Esophagus squamous epithelium (tissue), 5 donors: ENCODE results near the gene ABHD4. TPM values are rescaled to one million over a fixed set of nuclear protein-coding genes. Genes with fewer than 3 reads are reported as not detected.

ENCODE experiments used
- DNase-seq: peaks from one replicate; lab custom pipeline; 2025; lab: John Stamatoyannopoulos, UW
- H3K27ac ChIP-seq, 4 donors: fragments of 200-600 bp; sonication (generic); one replicate each; pipeline ENCODE4 v1.5.1; 2016 to 2019; ENCODE audit warnings: mild to moderate bottlenecking in 1 of 4
- H3K27me3 ChIP-seq, 4 donors: fragments of 200-600 bp; sonication (generic); 1 replicate in 3 of 4; 2 replicates in 1 of 4; pipeline versions ENCODE4 v1.5.1 to v1.6.0; 2017 to 2021; ENCODE audit warnings: antibody characterized with exemption in 1 of 4
- H3K36me3 ChIP-seq, 3 donors: fragments of 200-600 bp; sonication (generic); one replicate each; pipeline ENCODE4 v1.5.1; 2016 to 2019
- H3K4me1 ChIP-seq, 3 donors: fragments of 200-600 bp; sonication (generic); one replicate each; pipeline ENCODE4 v1.5.1; 2017 to 2019
- H3K4me3 ChIP-seq, 4 donors: fragments of 200-600 bp; sonication (generic); 1 replicate in 3 of 4; 2 replicates in 1 of 4; pipeline ENCODE4 v1.5.1; 2016 to 2019; ENCODE audit warnings: mild to moderate bottlenecking in 2 of 4, moderate library complexity in 1 of 4
- H3K9me3 ChIP-seq, 3 donors: fragments of 200-600 bp; sonication (generic); one replicate each; pipeline ENCODE4 v1.5.1; 2016 to 2019
- POLR2A ChIP-seq, 4 donors: fragments of 450-650 bp; IDR thresholded peaks; one replicate each; pipeline ENCODE4 v1.6.1; 2017; ENCODE audit warnings: antibody characterized with exemption in 4 of 4, mild to moderate bottlenecking in 4 of 4, moderate library complexity in 3 of 4
- WGBS, 2 donors: methylation state at CpG; one replicate each; pipeline ENCODE4 v1.1.5; 2018; 5-methylcytosine and 5-hydroxymethylcytosine counted together
- intact Hi-C: fragments of 100-400 bp; cut with DNase I; formaldehyde crosslinking; loops from one replicate; pipeline ENCODE4 v1.15.0; 2022
- total RNA-seq, 4 donors: library from RNA; depleted of rRNA; stranded (reverse); fragments of >200 nt; gene quantifications; one replicate each; pipeline ENCODE4 v1.1.0, GENCODE V29; 2016
- TF ChIP-seq, protein P1 (sequence below), 6 experiments: fragments of 450-650 bp in 4 of 6; fragments of 200-600 bp in 2 of 6; sonication (generic) in 2 of 6; IDR thresholded peaks; one replicate each; pipeline ENCODE4 v1.5.1; 2016 to 2019; ENCODE audit warnings: antibody characterized with exemption in 6 of 6, mild to moderate bottlenecking in 4 of 6, moderate library complexity in 4 of 6
- donor health status: DM: yes; HTN: yes; CAD: no.

Gene ABHD4
- total RNA-seq, 4 donors from 2014 or later = 22.9 to 45.4 (median 30.1) TPM

GRCh38 chr14:22651586-22651985 is 53.5 kb downstream of the ABHD4 start:
- Histone ChIP-seq H3K36me3 (no peaks in the 10 kb centered on the region), H3K27me3 (no peaks in the 10 kb centered on the region), H3K4me3 (no peak overlapping the region), H3K4me1 (peaks cover 0 to 15% (median 8%) of the 10 kb centered on the region in 3 donors), H3K9me3 (no peaks in the 10 kb centered on the region), H3K27ac (no peak overlapping the region)
- no peak for TF ChIP-seq POLR2A (IDR thresholded peaks at IDR 0.05)
- TF ChIP-seq, protein P1, sequence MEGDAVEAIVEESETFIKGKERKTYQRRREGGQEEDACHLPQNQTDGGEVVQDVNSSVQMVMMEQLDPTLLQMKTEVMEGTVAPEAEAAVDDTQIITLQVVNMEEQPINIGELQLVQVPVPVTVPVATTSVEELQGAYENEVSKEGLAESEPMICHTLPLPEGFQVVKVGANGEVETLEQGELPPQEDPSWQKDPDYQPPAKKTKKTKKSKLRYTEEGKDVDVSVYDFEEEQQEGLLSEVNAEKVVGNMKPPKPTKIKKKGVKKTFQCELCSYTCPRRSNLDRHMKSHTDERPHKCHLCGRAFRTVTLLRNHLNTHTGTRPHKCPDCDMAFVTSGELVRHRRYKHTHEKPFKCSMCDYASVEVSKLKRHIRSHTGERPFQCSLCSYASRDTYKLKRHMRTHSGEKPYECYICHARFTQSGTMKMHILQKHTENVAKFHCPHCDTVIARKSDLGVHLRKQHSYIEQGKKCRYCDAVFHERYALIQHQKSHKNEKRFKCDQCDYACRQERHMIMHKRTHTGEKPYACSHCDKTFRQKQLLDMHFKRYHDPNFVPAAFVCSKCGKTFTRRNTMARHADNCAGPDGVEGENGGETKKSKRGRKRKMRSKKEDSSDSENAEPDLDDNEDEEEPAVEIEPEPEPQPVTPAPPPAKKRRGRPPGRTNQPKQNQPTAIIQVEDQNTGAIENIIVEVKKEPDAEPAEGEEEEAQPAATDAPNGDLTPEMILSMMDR (IDR thresholded peaks at IDR 0.05) = no peak
- 64 to 80% methylated on average over 2 of the region's 2 CpGs for WGBS, 2 donors
- intact Hi-C loops = loop anchor here (10.0 kb wide), 2 partner anchors 97 to 203 kb away; no protein-coding TSS in a partner anchor
- no peak for DNase-seq

DNA sequence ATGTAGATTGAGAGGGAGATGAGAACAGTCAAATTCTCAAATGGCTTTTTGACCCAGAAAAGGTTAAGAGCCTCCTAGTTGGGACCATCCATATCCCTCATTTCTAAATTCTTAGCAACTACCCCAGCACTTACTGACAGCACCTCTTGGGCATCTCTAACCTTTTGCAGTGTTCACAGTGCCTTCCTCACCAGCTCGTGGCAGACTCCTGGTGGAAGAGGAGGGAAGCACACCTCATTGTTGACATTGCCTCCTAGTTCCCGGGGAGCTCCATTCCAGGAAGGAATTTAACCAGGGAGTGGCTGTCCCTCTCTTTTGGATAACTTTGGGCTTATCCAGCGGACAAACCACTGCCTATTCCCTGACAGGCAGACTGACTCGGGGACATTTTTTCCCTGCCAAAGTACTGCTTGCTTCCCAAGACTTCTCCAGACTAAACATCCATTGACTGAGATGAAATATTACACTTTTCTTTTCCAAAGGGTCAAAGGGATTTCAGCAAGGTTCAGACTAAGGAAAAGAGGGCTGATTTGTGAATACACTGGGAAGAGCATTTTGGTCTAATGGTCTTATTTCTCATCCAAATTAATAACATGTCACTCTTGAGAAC is 55.0 kb downstream of the ABHD4 start:
- TF ChIP-seq, protein P1 (IDR thresholded peaks at IDR 0.05) = peak in 5 of 6 experiments; percentile 76 to 90 (median 82)
- TF ChIP-seq POLR2A (IDR thresholded peaks at IDR 0.05) = no peak
- 13% methylated on average over 4 of the region's 4 CpGs for WGBS, 2 donors

GRCh38 chr14:22656226-22656625 is 58.1 kb downstream of the ABHD4 start:
- WGBS, 2 donors = 75 to 83% methylated on average over 2 of the region's 2 CpGs
- intact Hi-C loops = loop anchor here (10.0 kb wide), 2 partner anchors 101 to 199 kb away; no protein-coding TSS in a partner anchor
- TF ChIP-seq POLR2A (IDR thresholded peaks at IDR 0.05) = no peak
- TF ChIP-seq, protein P1 (IDR thresholded peaks at IDR 0.05) = no peak

More for the DNA sequence above, 55.0 kb downstream of the ABHD4 start:
- intact Hi-C loops = loop anchor here (10.0 kb wide), 2 partner anchors 98 to 202 kb away; no protein-coding TSS in a partner anchor
- Histone ChIP-seq H3K27ac (no peak overlapping the region), H3K27me3 (no peaks in the 10 kb centered on the region), H3K4me3 (no peak overlapping the region), H3K4me1 (peaks cover 0 to 15% (median 8%) of the 10 kb centered on the region in 3 donors), H3K36me3 (no peaks in the 10 kb centered on the region), H3K9me3 (no peaks in the 10 kb centered on the region)
- DNase-seq = no peak

GRCh38 chr14:22656945-22657731 is 59.0 kb downstream of the ABHD4 start:
- 56 to 88% methylated on average over 6 to 8 of the region's 8 CpGs for WGBS, 2 donors
- no peak for TF ChIP-seq POLR2A (IDR thresholded peaks at IDR 0.05)
- no peak overlapping the region for H3K27ac ChIP-seq
- H3K9me3 ChIP-seq = no peaks in the 10 kb centered on the region
- DNase-seq = no peak
- intact Hi-C loops = loop anchor here (10.0 kb wide), 2 partner anchors 102 to 198 kb away; no protein-coding TSS in a partner anchor
- H3K4me3 ChIP-seq = no peak overlapping the region
- H3K36me3 ChIP-seq = no peaks in the 10 kb centered on the region
- H3K27me3 ChIP-seq = no peaks in the 10 kb centered on the region
- peaks cover 0 to 12% (median 8%) of the 10 kb centered on the region in 3 donors for H3K4me1 ChIP-seq

More at GRCh38 chr14:22656226-22656625, 58.1 kb downstream of the ABHD4 start:
- no peak overlapping the region for H3K27ac ChIP-seq
- H3K4me3 ChIP-seq = no peak overlapping the region
- no peaks in the 10 kb centered on the region for H3K9me3 ChIP-seq
- no peaks in the 10 kb centered on the region for H3K36me3 ChIP-seq
- no peak for DNase-seq
- H3K27me3 ChIP-seq = no peaks in the 10 kb centered on the region
- peaks cover 0 to 15% (median 8%) of the 10 kb centered on the region in 3 donors for H3K4me1 ChIP-seq

DNA sequence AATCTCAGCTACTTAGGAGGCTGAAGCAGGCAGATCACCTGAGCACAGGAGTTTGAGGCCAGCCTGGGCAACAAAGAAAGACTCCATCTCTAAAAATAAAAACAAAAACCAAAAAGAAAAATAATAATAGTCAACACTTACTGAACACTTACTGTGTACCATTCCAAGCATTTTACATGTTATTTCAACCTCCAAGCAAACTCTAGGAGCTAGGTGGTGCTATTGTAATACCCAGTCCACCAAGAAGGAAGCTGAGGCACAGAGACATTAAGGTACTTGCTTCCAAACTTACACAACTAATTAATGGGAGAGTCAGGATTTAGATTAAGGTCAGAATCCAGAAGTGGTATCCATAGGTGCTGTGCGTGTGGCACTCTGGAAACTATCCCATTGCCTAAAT is 59.8 kb downstream of the ABHD4 start:
- intact Hi-C loops = loop anchor here (10.0 kb wide), 2 partner anchors 103 to 197 kb away; no protein-coding TSS in a partner anchor
- no peaks in the 10 kb centered on the region for H3K36me3 ChIP-seq
- H3K4me1 ChIP-seq = peaks cover 0 to 5% (median 3%) of the 10 kb centered on the region in 3 donors
- no peak for DNase-seq
- H3K9me3 ChIP-seq = no peaks in the 10 kb centered on the region
- no peak for TF ChIP-seq POLR2A (IDR thresholded peaks at IDR 0.05)
- TF ChIP-seq, protein P1 (IDR thresholded peaks at IDR 0.05) = peak in 5 of 6 experiments; percentile 10 to 39 (median 17)
- H3K27ac ChIP-seq = no peak overlapping the region
- H3K4me3 ChIP-seq = no peak overlapping the region
- WGBS, 2 donors = 83 to 95% methylated on average over 1 of the region's 1 CpG
- H3K27me3 ChIP-seq = no peaks in the 10 kb centered on the region
